A549 treated with GW870086 at 1 μM for 4 hours (cell line): ENCODE measurements around the gene CTNNA2. TPM values are rescaled to one million over a fixed set of nuclear protein-coding genes. Genes with fewer than 3 reads are reported as not detected.

Source experiments
- total RNA-seq: library from RNA; stranded (reverse); fragments of 200-300 nt; extraction: Qiagen RNA extraction; gene quantifications from 5 replicates; pipeline ENCODE4 v1.2.3, GENCODE V29; 2022; ENCODE audit warnings: low read depth

The CTNNA2 gene
- total RNA-seq, result 0.14 to 1.5 TPM (median 0.20 TPM) in 5 replicates

GRCh38 chr2:79512442-79513401 lies at the start of gene CTNNA2:
CTNNA2 (plus strand) TSS chr2:79513051.

GRCh38 chr2:80303909-80304837 lies 791.3 kb downstream of the CTNNA2 start, which contains the start of gene LRRTM1:
LRRTM1 (minus strand) TSS chr2:80304752; CDS start chr2:80303819, 933 bp downstream.

